Right lobe of liver (tissue), 4 donors: ENCODE data around the gene LRP10.

Experiments used
- POLR2A ChIP-seq: fragments of 450-650 bp; IDR thresholded peaks from one replicate; pipeline ENCODE4 v1.6.1; 2017; ENCODE audit warnings: antibody characterized with exemption, mild to moderate bottlenecking
- TF ChIP-seq, protein P1 (sequence below), 4 donors: fragments of 200-600 bp in 3 of 4; fragments of 450-650 bp in 1 of 4; IDR thresholded peaks; one replicate each; pipeline versions ENCODE4 v1.5.1 to v1.8.0; 2016 to 2022; ENCODE audit warnings: antibody characterized with exemption in 4 of 4, mild to moderate bottlenecking in 2 of 4
- donor health status: DM: no; HTN: no; CAD: no.
- donor health status: DM: no; HTN: no; CAD: no.
- donor health status: DM: no; HTN: yes; CAD: no.

DNA sequence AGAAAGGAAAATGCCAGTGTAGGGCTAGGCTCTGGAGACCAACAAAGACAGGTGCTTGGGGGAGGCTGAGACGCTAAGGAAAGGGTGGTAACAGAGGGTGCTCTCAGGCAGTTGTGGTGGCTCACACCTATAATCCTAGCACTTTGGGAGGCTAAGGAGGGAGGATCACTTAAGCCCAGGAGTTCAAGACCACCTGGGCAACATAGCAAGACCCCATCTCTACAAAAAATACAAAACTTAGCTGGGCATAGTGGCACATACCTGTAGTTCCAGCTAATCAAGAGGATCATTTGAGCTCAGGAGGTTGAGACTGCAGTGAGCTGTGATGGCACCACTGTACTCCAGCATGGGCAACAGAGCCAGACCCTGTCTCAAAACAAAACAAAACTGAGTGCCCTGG, 23.9 kb downstream of the LRP10 start:
- TF ChIP-seq POLR2A = no peak
- TF ChIP-seq, protein P1, sequence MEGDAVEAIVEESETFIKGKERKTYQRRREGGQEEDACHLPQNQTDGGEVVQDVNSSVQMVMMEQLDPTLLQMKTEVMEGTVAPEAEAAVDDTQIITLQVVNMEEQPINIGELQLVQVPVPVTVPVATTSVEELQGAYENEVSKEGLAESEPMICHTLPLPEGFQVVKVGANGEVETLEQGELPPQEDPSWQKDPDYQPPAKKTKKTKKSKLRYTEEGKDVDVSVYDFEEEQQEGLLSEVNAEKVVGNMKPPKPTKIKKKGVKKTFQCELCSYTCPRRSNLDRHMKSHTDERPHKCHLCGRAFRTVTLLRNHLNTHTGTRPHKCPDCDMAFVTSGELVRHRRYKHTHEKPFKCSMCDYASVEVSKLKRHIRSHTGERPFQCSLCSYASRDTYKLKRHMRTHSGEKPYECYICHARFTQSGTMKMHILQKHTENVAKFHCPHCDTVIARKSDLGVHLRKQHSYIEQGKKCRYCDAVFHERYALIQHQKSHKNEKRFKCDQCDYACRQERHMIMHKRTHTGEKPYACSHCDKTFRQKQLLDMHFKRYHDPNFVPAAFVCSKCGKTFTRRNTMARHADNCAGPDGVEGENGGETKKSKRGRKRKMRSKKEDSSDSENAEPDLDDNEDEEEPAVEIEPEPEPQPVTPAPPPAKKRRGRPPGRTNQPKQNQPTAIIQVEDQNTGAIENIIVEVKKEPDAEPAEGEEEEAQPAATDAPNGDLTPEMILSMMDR (IDR thresholded peaks at IDR 0.05) = no peak
